ENCODE measurements around the gene ABCC1. TPM values are rescaled to one million over a fixed set of nuclear protein-coding genes. Genes with fewer than 3 reads are reported as not detected.

Gene ABCC1
- total and polyA plus RNA-seq, 2 of the 8 experiments (the other 6 are each of a cell fraction or from before 2014, with no cell fraction given) = 42.6 to 66.8 TPM

DNA sequence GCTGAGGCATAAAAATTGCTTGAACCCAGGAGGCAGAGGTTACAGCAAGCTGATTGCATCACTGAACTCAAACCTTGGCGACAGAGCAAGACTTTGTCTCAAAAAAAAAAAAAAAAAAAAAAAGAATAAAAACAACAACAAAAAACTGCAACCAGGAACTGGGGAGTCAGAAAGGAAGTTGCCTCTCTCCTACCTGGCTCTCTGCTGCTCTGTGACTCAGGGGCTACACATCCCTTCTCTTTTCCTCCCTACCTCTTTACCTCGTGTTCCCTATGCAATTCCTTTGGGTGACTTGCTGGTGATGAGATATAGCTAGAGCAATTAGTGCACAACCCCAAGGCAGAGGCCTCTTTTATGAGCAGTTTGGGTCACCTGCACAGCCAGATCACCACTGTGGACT, 95.9 kb downstream of the ABCC1 start (continued):
- TF ChIP-seq PHF8 (conservative IDR thresholded peaks at IDR 0.05; ENCODE audit: low read depth, low read length) (no peak), HDAC2 (IDR thresholded peaks at IDR 0.05; ENCODE audit: borderline replicate concordance in 1 of 2, low read depth in 2 of 2, low read length in 2 of 2) (no peak), CREB1 (IDR thresholded peaks at IDR 0.05) (no peak), SP2 (IDR thresholded peaks at IDR 0.05; ENCODE audit: low read length) (no peak), YY1 (IDR thresholded peaks at IDR 0.05; ENCODE audit: low read depth, low read length) (no peak), POLR2A (IDR thresholded peaks at IDR 0.05; ENCODE audit: control extremely low read depth in 1 of 2, low read depth in 2 of 2, low read length in 2 of 2) (no peak), CEBPB (IDR thresholded peaks at IDR 0.05; ENCODE audit: low read depth, low read length) (no peak)
